ENCODE measurements around the gene C9orf50.

- TF ChIP-seq SMC3 (conservative IDR thresholded peaks at IDR 0.05; ENCODE audit: poor library complexity) (no peak), CTCF (IDR thresholded peaks at IDR 0.05; ENCODE audit: poor library complexity, severe bottlenecking) (no peak), EZH2 (IDR thresholded peaks at IDR 0.05; ENCODE audit: borderline replicate concordance, insufficient read depth, low read length, poor library complexity, severe bottlenecking) (no peak), RAD21 (conservative IDR thresholded peaks at IDR 0.05) (no peak), TAF1 (IDR thresholded peaks at IDR 0.05; ENCODE audit: low read depth) (no peak), POLR2AphosphoS5 (IDR thresholded peaks at IDR 0.05) (no peak), EP300 (conservative IDR thresholded peaks at IDR 0.05; ENCODE audit: poor library complexity, severe bottlenecking) (no peak), MXI1 (conservative IDR thresholded peaks at IDR 0.05; ENCODE audit: poor library complexity, severe bottlenecking) (no peak)
- TF ChIP-seq, protein P1, sequence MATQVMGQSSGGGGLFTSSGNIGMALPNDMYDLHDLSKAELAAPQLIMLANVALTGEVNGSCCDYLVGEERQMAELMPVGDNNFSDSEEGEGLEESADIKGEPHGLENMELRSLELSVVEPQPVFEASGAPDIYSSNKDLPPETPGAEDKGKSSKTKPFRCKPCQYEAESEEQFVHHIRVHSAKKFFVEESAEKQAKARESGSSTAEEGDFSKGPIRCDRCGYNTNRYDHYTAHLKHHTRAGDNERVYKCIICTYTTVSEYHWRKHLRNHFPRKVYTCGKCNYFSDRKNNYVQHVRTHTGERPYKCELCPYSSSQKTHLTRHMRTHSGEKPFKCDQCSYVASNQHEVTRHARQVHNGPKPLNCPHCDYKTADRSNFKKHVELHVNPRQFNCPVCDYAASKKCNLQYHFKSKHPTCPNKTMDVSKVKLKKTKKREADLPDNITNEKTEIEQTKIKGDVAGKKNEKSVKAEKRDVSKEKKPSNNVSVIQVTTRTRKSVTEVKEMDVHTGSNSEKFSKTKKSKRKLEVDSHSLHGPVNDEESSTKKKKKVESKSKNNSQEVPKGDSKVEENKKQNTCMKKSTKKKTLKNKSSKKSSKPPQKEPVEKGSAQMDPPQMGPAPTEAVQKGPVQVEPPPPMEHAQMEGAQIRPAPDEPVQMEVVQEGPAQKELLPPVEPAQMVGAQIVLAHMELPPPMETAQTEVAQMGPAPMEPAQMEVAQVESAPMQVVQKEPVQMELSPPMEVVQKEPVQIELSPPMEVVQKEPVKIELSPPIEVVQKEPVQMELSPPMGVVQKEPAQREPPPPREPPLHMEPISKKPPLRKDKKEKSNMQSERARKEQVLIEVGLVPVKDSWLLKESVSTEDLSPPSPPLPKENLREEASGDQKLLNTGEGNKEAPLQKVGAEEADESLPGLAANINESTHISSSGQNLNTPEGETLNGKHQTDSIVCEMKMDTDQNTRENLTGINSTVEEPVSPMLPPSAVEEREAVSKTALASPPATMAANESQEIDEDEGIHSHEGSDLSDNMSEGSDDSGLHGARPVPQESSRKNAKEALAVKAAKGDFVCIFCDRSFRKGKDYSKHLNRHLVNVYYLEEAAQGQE (IDR thresholded peaks at IDR 0.05; ENCODE audit: borderline replicate concordance): no peak
Observed at GRCh38 chr9:129664746-129665388, 44.0 kb upstream of the C9orf50 start.

Data from neural cell (in vitro differentiated cells).